ENCODE data around the gene DUSP5. TPM values are rescaled to one million over a fixed set of nuclear protein-coding genes. Genes with fewer than 3 reads are reported as not detected.

The DUSP5 gene
- total and polyA plus RNA-seq, 4 donors, result 2.0 to 8.9 (median 8.0) TPM

DNA sequence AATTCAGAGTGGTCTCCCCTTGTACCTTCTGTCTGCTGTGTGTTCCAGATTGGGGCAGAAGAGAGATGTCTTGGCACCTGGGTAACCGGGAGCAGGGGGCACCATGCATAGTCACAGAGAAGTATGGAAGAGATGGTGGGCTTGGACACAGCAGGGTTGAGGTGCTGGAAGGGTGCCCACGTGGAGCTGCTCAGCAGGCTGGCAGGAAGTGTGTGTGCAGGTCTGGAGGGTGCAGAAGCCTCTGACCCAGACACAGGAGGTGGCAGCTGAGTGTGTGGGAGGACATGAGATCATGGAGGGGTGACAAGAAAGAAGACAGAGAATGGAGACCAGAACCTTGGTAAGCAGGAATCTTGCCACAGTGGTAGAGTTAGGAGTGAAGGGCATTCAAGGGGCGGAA is 42.3 kb upstream of the DUSP5 start:
- Histone ChIP-seq H3K27ac (ENCODE audit: low read depth in 1 of 2, low read length in 2 of 2) (no peak overlapping the region), H3K4me3 (ENCODE audit: low read depth in 1 of 3, low read length in 3 of 3) (no peak overlapping the region), H3K9me3 (ENCODE audit: control insufficient read depth in 4 of 4, low read length in 3 of 4) (no peaks in the 10 kb centered on the region), H3K36me3 (ENCODE audit: control insufficient read depth in 4 of 4, insufficient read depth in 3 of 4, low read depth in 1 of 4, low read length in 3 of 4) (no peaks in the 10 kb centered on the region), H3K4me1 (ENCODE audit: control insufficient read depth in 4 of 4, insufficient read depth in 4 of 4, low read length in 3 of 4) (peaks cover 0 to 29% (median 14%) of the 10 kb centered on the region in 4 donors), H3K27me3 (ENCODE audit: control insufficient read depth in 4 of 4, insufficient read depth in 4 of 4, low read length in 3 of 4) (no peaks in the 10 kb centered on the region), H3K9ac (ENCODE audit: low read depth in 1 of 2, low read length in 2 of 2) (no peak overlapping the region)
- peak; percentile 26 for DNase-seq (ENCODE audit: low spot score)
- TF ChIP-seq HNF4A (conservative IDR thresholded peaks at IDR 0.05), result no peak
- no peak for TF ChIP-seq FOXA1 (IDR thresholded peaks at IDR 0.05)
- TF ChIP-seq FOXA2 (IDR thresholded peaks at IDR 0.05), result no peak
- TF ChIP-seq NR2F2 (IDR thresholded peaks at IDR 0.05), result no peak
- TF ChIP-seq, protein P1, sequence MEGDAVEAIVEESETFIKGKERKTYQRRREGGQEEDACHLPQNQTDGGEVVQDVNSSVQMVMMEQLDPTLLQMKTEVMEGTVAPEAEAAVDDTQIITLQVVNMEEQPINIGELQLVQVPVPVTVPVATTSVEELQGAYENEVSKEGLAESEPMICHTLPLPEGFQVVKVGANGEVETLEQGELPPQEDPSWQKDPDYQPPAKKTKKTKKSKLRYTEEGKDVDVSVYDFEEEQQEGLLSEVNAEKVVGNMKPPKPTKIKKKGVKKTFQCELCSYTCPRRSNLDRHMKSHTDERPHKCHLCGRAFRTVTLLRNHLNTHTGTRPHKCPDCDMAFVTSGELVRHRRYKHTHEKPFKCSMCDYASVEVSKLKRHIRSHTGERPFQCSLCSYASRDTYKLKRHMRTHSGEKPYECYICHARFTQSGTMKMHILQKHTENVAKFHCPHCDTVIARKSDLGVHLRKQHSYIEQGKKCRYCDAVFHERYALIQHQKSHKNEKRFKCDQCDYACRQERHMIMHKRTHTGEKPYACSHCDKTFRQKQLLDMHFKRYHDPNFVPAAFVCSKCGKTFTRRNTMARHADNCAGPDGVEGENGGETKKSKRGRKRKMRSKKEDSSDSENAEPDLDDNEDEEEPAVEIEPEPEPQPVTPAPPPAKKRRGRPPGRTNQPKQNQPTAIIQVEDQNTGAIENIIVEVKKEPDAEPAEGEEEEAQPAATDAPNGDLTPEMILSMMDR (IDR thresholded peaks at IDR 0.05; ENCODE audit: low read depth, low read length, missing input control), result no peak
- no peak for TF ChIP-seq EGR1 (IDR thresholded peaks at IDR 0.05; ENCODE audit: low read depth in 2 of 2)
- no peak for TF ChIP-seq JUND (IDR thresholded peaks at IDR 0.05)
- 56% methylated on average over 3 of the region's 3 CpGs for WGBS

DNA sequence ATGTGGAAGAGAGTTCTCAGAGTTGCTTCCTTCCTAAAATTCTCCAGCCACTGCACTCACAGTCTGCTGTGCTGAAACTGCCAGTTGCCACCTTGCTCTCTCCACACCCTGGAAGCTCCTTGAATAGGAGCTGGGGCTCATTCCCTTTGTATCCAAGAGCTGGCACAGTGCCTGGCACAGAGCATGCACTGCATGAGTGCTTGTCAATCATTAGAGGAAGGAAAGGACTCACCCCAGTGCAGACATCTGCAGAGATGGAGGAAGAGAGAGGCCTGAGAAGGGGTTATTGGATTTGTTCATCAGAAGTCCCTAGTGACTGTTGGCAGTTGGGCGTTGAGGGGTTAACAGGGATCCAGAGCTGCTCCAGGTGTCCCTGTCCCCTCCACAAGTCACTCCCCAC is 41.7 kb upstream of the DUSP5 start:
- H3K4me3 ChIP-seq (ENCODE audit: low read depth in 1 of 3, low read length in 3 of 3), result no peak overlapping the region
- DNase-seq (ENCODE audit: low spot score), result no peak
- no peaks in the 10 kb centered on the region for H3K9me3 ChIP-seq (ENCODE audit: control insufficient read depth in 4 of 4, low read length in 3 of 4)
- H3K27me3 ChIP-seq (ENCODE audit: control insufficient read depth in 4 of 4, insufficient read depth in 4 of 4, low read length in 3 of 4), result no peaks in the 10 kb centered on the region
- H3K9ac ChIP-seq (ENCODE audit: low read depth in 1 of 2, low read length in 2 of 2), result no peak overlapping the region
- H3K4me1 ChIP-seq (ENCODE audit: control insufficient read depth in 4 of 4, insufficient read depth in 4 of 4, low read length in 3 of 4), result peaks cover 0 to 29% (median 15%) of the 10 kb centered on the region in 4 donors
- TF ChIP-seq YY1 (IDR thresholded peaks at IDR 0.05), result no peak
- peak in 1 of 2 donors; percentile 4 for TF ChIP-seq GABPA (IDR thresholded peaks at IDR 0.05 in 1 of 2, conservative IDR thresholded peaks at IDR 0.05 in 1 of 2)
- TF ChIP-seq, protein P2, sequence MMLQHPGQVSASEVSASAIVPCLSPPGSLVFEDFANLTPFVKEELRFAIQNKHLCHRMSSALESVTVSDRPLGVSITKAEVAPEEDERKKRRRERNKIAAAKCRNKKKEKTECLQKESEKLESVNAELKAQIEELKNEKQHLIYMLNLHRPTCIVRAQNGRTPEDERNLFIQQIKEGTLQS (IDR thresholded peaks at IDR 0.05), result no peak
- H3K36me3 ChIP-seq (ENCODE audit: control insufficient read depth in 4 of 4, insufficient read depth in 3 of 4, low read depth in 1 of 4, low read length in 3 of 4), result no peaks in the 10 kb centered on the region
- H3K27ac ChIP-seq (ENCODE audit: low read depth in 1 of 2, low read length in 2 of 2), result peak overlapping the region in 1 of 2 donors; percentile 59
- WGBS, result 38% methylated on average over 1 of the region's 1 CpG

DNA sequence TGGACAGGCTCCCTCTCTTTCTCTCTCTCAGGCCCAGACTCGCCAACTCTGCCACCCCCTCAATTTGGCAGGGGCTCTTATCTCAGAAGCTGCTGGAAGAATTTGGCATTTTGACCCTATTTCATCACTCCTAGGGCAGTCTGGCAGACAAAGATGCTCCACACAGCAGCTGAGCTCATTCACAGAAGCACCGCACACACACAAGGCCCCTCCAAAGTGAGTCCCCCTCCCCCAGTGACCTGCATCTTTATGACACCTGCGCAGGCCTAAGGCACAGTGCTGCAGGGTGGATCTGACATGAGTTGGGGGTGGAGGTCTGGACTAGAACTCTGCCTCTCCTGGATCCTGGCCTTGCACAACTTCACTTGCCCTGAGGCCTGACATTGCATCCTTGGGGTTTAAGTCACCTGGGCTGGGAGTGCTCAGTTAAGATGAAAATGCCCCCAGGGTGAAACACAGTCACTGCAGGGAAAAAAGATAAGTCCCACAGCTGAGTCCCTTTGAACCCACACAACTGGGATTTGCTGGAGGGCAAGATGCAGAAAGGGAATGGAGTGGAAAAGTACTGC is 41.1 kb upstream of the DUSP5 start:
- WGBS, result 47% methylated on average over 3 of the region's 3 CpGs
- H3K4me3 ChIP-seq (ENCODE audit: low read depth in 1 of 3, low read length in 3 of 3), result no peak overlapping the region
- no peaks in the 10 kb centered on the region for H3K9me3 ChIP-seq (ENCODE audit: control insufficient read depth in 4 of 4, low read length in 3 of 4)
- no peaks in the 10 kb centered on the region for H3K36me3 ChIP-seq (ENCODE audit: control insufficient read depth in 4 of 4, insufficient read depth in 3 of 4, low read depth in 1 of 4, low read length in 3 of 4)
- H3K27me3 ChIP-seq (ENCODE audit: control insufficient read depth in 4 of 4, insufficient read depth in 4 of 4, low read length in 3 of 4), result no peaks in the 10 kb centered on the region
- peaks cover 0 to 29% (median 16%) of the 10 kb centered on the region in 4 donors for H3K4me1 ChIP-seq (ENCODE audit: control insufficient read depth in 4 of 4, insufficient read depth in 4 of 4, low read length in 3 of 4)
- no peak overlapping the region for H3K9ac ChIP-seq (ENCODE audit: low read depth in 1 of 2, low read length in 2 of 2)
- H3K27ac ChIP-seq (ENCODE audit: low read depth in 1 of 2, low read length in 2 of 2), result peak overlapping the region; percentile 3 to 59
- peak; percentile 31 for DNase-seq (ENCODE audit: low spot score)
- TF ChIP-seq, protein P3, sequence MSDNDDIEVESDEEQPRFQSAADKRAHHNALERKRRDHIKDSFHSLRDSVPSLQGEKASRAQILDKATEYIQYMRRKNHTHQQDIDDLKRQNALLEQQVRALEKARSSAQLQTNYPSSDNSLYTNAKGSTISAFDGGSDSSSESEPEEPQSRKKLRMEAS (IDR thresholded peaks at IDR 0.05), result no peak
- TF ChIP-seq HNF4A (conservative IDR thresholded peaks at IDR 0.05) (peak; percentile 73 to 78), EGR1 (IDR thresholded peaks at IDR 0.05; ENCODE audit: low read depth in 2 of 2) (peak; percentile 91 to 99), YY1 (IDR thresholded peaks at IDR 0.05) (peak; percentile 37), NR2F2 (IDR thresholded peaks at IDR 0.05) (peak; percentile 84), JUND (IDR thresholded peaks at IDR 0.05) (peak; percentile 36 to 59), SP1 (IDR thresholded peaks at IDR 0.05) (peak; percentile 16), RXRA (IDR thresholded peaks at IDR 0.05) (peak; percentile 62 to 65), GABPA (IDR thresholded peaks at IDR 0.05 in 1 of 2, conservative IDR thresholded peaks at IDR 0.05 in 1 of 2) (peak in 1 of 2 donors; percentile 16), FOXA2 (IDR thresholded peaks at IDR 0.05) (no peak)
- TF ChIP-seq, protein P4, sequence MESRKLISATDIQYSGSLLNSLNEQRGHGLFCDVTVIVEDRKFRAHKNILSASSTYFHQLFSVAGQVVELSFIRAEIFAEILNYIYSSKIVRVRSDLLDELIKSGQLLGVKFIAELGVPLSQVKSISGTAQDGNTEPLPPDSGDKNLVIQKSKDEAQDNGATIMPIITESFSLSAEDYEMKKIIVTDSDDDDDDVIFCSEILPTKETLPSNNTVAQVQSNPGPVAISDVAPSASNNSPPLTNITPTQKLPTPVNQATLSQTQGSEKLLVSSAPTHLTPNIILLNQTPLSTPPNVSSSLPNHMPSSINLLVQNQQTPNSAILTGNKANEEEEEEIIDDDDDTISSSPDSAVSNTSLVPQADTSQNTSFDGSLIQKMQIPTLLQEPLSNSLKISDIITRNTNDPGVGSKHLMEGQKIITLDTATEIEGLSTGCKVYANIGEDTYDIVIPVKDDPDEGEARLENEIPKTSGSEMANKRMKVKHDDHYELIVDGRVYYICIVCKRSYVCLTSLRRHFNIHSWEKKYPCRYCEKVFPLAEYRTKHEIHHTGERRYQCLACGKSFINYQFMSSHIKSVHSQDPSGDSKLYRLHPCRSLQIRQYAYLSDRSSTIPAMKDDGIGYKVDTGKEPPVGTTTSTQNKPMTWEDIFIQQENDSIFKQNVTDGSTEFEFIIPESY (IDR thresholded peaks at IDR 0.05), result no peak
- TF ChIP-seq, protein P2 (IDR thresholded peaks at IDR 0.05), result peak; percentile 70
- TF ChIP-seq, protein P1 (IDR thresholded peaks at IDR 0.05; ENCODE audit: low read depth, low read length, missing input control), result no peak
- TF ChIP-seq, protein P5, sequence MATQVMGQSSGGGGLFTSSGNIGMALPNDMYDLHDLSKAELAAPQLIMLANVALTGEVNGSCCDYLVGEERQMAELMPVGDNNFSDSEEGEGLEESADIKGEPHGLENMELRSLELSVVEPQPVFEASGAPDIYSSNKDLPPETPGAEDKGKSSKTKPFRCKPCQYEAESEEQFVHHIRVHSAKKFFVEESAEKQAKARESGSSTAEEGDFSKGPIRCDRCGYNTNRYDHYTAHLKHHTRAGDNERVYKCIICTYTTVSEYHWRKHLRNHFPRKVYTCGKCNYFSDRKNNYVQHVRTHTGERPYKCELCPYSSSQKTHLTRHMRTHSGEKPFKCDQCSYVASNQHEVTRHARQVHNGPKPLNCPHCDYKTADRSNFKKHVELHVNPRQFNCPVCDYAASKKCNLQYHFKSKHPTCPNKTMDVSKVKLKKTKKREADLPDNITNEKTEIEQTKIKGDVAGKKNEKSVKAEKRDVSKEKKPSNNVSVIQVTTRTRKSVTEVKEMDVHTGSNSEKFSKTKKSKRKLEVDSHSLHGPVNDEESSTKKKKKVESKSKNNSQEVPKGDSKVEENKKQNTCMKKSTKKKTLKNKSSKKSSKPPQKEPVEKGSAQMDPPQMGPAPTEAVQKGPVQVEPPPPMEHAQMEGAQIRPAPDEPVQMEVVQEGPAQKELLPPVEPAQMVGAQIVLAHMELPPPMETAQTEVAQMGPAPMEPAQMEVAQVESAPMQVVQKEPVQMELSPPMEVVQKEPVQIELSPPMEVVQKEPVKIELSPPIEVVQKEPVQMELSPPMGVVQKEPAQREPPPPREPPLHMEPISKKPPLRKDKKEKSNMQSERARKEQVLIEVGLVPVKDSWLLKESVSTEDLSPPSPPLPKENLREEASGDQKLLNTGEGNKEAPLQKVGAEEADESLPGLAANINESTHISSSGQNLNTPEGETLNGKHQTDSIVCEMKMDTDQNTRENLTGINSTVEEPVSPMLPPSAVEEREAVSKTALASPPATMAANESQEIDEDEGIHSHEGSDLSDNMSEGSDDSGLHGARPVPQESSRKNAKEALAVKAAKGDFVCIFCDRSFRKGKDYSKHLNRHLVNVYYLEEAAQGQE (IDR thresholded peaks at IDR 0.05), result peak; percentile 66

Measured in liver (tissue), 9 donors.